GM19240 (cell line): ENCODE data around the gene PIP4K2A.

Experiments
- DNase-seq: peaks from one replicate; pipeline ENCODE4 v3.0.0; 2011; ENCODE audit warnings: low spot score; ENCODE audit not compliant: insufficient read length

The PIP4K2A gene

GRCh38 chr10:22621726-22622125 is 92.7 kb downstream of the PIP4K2A start:
- no peak for DNase-seq

DNA sequence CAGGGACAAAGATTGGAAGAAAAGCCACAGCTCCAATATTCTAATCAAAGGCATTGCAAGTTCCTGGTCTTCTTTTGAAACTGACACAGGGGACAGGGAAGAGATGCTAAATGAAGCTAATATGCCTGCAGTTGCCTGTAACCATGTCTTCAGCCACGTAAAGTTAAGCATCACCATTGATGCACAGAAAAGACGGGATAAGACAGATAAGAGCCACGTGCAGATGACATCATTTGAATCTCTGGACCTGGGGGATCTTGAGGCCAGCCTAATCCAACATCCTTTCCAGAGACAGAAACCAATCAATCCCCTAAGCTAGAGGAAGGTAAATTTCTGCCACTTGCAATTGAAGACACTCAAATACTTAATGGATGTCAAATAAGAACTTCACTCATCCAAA is 93.4 kb downstream of the PIP4K2A start:
- no peak for DNase-seq

DNA sequence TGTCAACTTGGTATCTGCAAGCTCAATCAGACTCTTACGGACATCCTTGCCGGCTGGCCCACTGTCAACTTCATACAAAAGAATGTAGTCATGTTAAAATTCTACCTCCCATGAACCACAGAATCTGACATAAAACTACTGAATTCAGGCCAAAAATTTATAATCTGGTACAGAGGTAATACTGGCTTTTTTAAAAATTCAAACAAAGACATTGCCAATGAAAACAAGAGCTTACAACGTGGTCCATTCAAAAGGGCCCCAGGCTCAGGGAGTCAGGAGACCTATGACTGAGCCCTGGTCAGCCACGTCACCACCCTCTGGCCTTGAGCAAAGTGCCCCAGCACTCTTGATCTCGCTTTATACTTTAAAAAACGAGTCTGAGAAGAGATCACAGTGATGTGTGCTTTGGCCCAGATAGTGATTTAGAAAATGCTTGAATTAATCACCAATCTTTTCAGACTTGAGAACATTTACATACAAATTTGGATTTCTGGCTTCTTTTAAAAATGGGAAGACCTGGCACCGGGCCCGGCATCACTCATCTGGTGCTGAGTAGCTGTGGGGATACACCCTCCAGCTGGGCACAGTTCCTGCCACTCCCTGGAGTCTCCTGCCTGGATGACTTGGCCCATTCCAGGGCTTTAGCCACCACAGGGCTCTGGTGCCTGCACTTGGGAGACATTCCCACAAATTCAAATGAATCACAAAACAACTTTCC is 94.1 kb downstream of the PIP4K2A start:
- no peak for DNase-seq

DNA sequence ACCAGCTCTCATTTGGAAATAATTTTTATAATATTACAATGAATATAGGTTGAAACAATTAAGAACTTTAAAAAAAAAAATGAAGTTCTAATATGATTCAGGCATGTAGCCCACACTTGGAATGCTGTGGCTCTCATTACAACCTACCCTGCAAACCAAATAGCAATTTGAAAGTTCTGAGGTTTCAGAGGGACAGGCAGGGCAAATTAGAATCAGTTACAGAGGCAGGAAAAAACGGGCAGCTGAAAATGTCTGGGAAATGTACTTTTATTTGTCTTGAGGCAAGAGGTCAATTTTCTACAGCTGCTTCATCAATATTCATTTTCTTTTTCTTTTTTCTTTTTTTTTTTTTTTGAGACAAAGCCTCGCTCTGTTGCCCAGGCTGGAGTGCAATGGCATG is 95.3 kb downstream of the PIP4K2A start:
- no peak for DNase-seq

DNA sequence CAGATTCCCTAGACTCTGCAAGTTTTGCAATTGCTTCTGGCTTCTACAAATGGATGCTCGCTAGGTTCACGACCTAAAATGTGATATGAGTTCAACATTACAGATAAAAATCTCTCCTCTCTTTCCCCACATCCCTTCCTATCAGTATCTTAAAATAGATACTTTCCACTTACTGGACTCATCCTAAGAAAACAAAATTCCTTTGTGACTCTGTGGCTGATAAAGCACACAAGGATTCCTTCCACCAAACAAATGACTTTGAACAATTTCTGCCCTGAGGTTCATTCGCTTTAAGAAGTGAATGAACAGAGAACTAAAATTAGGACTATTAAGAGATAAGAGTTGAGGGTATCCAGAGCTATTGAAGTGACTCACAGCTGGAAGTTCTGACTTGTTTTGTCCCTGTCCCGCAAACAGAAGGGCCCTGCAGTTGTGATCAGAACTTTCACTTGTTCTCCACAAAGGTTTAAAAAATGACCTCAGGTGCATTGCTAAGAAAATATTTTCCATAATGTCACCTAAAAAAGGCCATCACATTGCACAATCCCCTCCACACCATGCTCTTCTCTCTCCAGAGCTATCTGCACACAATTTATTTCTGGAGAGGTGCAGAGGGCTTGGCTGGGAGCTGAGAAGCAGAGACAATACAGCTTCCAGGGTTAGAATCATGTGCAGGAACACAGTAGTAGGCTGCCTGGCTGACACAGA is 96.1 kb downstream of the PIP4K2A start:
- no peak for DNase-seq

DNA sequence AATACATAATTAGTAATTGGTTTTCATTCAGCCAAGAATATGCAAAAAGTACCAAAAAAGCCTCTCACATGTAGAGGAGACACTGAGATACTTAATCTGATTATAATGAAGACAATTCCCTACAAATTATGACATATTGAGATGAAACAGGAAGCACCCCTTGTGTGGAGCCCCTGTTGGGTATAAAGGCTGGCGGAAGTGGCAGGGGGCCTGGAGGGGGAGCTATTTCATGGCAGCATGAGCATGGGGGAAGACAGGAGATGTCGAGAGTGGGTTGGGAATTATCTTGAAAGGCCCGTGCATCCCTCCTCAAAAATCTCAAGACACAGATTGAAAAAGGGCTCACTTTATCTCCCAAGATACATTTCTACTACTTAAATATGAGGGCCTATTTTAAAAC is 96.9 kb downstream of the PIP4K2A start:
- DNase-seq = no peak

- no peak for DNase-seq
Observed at GRCh38 chr10:22617051-22617450, 97.3 kb downstream of the PIP4K2A start.

- DNase-seq = no peak
Observed at GRCh38 chr10:22615819-22616499, 98.4 kb downstream of the PIP4K2A start.

GRCh38 chr10:22615101-22615500 is 99.3 kb downstream of the PIP4K2A start:
- no peak for DNase-seq

- no peak for DNase-seq
Observed at GRCh38 chr10:22613011-22613410, 101.4 kb downstream of the PIP4K2A start.

DNA sequence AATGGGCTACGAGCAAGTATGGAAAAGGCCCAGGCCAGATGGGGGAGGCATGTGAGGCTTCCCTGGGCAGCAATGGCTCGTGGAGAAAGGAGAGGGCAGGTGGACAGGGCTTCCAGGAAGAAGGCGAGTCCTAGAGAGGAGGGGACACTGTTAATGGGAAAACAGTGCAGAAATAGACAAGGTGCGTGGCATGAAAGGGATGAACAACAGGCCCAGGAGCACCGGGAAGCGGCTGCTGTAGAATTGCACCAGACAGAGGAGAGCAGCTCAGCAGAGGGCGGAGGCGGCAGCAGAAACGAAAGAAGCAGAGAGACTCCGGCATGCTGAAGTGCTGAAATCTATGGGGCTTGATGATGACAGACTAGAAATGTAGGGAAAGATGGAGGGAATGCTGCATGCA is 102.1 kb downstream of the PIP4K2A start:
- no peak for DNase-seq

- DNase-seq = no peak
Observed at GRCh38 chr10:22611425-22612115, 102.8 kb downstream of the PIP4K2A start.

DNA sequence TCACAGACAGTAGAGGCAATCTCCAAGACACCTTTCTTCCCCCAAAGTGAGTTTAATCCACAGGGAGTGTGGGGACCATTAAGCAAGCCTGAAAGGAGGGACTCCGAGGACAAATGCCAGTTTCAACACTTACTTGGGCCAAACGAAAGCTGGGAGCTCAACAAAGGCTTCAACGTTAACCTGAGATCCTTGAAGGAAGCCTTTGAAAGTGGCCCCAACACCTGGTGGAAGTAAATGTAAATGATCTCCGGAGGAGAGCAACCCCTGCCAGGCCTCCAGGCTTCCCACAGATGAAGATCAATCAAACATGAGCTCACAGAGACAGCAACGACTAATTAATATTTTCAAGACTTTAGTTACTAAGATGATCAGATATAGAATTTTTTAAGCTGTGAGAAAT is 103.8 kb downstream of the PIP4K2A start:
- DNase-seq = no peak

DNA sequence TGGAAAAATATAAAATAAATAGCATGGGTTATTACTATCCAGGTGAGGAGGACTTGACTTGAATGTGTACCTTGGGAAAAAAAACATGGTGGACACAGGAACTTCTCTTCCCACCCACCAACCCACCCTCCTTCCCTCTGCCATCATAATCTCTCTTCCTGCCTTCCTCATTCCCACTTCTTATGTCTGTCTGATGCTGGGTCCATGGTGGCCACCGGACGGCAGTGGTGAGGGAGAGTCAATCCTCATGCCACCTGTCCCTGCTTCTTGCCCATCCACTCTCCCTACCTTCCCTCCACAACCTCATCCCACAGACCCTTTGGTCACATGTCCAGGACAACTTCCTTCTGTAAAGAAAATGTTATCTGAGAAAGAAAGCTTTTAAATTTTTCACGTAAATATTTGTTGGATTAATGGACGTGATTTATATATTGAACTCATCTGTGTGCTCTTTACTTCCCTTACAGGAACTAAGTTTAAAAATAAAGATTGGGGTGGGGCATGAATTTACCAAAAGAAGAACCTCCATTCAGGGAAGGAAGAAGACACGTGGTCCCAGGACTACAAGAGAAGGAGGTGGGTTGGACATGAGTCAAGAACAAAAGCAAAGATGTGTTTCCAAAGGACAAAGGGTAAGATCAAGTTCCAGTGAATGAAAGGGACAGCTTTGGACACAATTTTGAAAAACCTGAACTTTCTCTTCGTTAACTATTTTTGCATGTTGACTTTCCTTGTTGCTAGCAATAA is 104.5 kb downstream of the PIP4K2A start:
- DNase-seq = no peak

- DNase-seq = no peak
Observed at GRCh38 chr10:22609251-22609650, 105.1 kb downstream of the PIP4K2A start.

- DNase-seq = no peak
Observed at GRCh38 chr10:22607261-22607660, 107.1 kb downstream of the PIP4K2A start.

GRCh38 chr10:22606164-22606614 is 108.2 kb downstream of the PIP4K2A start:
- DNase-seq = peak; percentile 41

GRCh38 chr10:22605168-22605567 is 109.2 kb downstream of the PIP4K2A start:
- no peak for DNase-seq

DNA sequence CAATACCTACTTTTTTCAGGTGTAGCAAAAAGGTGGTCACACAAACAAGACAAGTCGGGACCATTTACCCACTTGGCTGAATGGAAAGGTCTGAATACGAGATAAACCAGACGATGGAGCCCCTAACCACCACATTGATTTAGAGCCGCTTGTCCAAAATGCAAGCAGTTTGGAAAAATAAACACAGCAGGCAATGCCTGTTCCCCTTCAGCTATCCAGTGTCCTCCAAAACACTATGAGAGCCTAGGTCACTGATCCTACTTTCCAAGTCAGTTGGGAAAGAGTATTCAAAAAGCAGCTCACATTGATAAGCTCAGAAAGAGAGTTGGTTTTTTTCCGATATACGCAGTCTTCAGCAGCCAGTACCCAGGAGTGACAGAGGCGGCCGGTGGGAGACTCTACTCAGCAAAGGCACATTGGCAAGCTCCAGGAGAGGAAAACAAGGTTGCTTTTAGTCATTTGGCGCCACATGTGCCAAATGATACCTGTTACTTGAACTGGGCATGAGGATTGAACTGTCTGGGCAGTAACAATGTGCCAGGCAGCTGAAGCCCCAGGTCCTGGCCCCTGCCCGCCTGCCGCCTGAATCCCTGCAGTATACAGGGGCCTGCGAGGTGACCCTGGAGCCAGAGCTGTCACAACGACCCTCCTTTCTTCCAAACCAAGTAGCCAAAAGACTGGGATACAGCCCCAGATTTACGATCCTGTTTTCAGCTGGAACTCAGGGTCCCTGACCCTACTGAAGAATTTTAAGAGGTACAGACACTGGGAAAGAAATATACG is 109.8 kb downstream of the PIP4K2A start:
- DNase-seq = no peak

GRCh38 chr10:22603581-22603980 is 110.8 kb downstream of the PIP4K2A start:
- no peak for DNase-seq
